ENCODE results near the gene TRAPPC11. TPM values are rescaled to one million over a fixed set of nuclear protein-coding genes. Genes with fewer than 3 reads are reported as not detected.

TRAPPC11 gene
- total and polyA plus RNA-seq, 2 experiments from 2014 or later: 15.0 to 42.7 TPM

GRCh38 chr4:183632689-183633088, 26.4 kb upstream of the TRAPPC11 start:
- no peaks in the 10 kb centered on the region for H4K20me1 ChIP-seq (replicated peaks; ENCODE audit: insufficient read depth)
- H3K36me3 ChIP-seq (ENCODE audit: insufficient read depth): no peaks in the 10 kb centered on the region
- Mint-ChIP-seq H3K36me3 (ENCODE audit: low read depth) (no peaks in the 10 kb centered on the region), H3K27ac (peak overlapping the region; percentile 20; the same call in 1 of the 2 replicates), H3K4me3 (no peak overlapping the region), H3K9me3 (no peaks in the 10 kb centered on the region), H3K4me1 (peaks cover 33% of the 10 kb centered on the region), H3K27me3 (ENCODE audit: insufficient read depth, low read depth, poor library complexity) (peaks cover 4% of the 10 kb centered on the region)
- TF ChIP-seq CREB1 (CRISPR knock-in tag; IDR thresholded peaks at IDR 0.05; ENCODE audit: low read depth): no peak
- TF ChIP-seq ZNF462 (CRISPR knock-in tag; IDR thresholded peaks at IDR 0.05): no peak
- no peak for TF ChIP-seq EZH2phosphoT487 (IDR thresholded peaks at IDR 0.05; ENCODE audit: unreplicated experiment)
- TF ChIP-seq JUNB (IDR thresholded peaks at IDR 0.05; ENCODE audit: unreplicated experiment): no peak
- TF ChIP-seq CTCF (conservative IDR thresholded peaks at IDR 0.05; ENCODE audit: low read depth in 2 of 2): no peak
- no peak for TF ChIP-seq STAT1 (IDR thresholded peaks at IDR 0.05; ENCODE audit: unreplicated experiment)
- no peak for TF ChIP-seq REST (IDR thresholded peaks at IDR 0.05; ENCODE audit: unreplicated experiment)
- no peaks in the 10 kb centered on the region; the same call in 1 of the 2 replicates for H3F3A ChIP-seq (replicated peaks; ENCODE audit: low read depth)
- H3K9me2 ChIP-seq (ENCODE audit: insufficient read depth): no peaks in the 10 kb centered on the region
- no peaks in the 10 kb centered on the region for H3K79me2 ChIP-seq (replicated peaks; ENCODE audit: insufficient read depth)
- ATAC-seq (no peak), DNase-seq (ENCODE audit: low spot score) (no peak)
- H3K4me3 ChIP-seq: no peak overlapping the region
- no peak overlapping the region for H3K4me2 ChIP-seq
- no peaks in the 10 kb centered on the region for H3K27me3 ChIP-seq (ENCODE audit: insufficient read depth)
- H3K4me1 ChIP-seq (ENCODE audit: insufficient read depth): peaks cover 32% of the 10 kb centered on the region
- H2AFZ ChIP-seq: no peak overlapping the region
- no peak overlapping the region for H3K27ac ChIP-seq (ENCODE audit: low read depth)

All from GM23338 (cell line).